ENCODE measurements around the gene FOXL2.

- TF ChIP-seq, protein P1, sequence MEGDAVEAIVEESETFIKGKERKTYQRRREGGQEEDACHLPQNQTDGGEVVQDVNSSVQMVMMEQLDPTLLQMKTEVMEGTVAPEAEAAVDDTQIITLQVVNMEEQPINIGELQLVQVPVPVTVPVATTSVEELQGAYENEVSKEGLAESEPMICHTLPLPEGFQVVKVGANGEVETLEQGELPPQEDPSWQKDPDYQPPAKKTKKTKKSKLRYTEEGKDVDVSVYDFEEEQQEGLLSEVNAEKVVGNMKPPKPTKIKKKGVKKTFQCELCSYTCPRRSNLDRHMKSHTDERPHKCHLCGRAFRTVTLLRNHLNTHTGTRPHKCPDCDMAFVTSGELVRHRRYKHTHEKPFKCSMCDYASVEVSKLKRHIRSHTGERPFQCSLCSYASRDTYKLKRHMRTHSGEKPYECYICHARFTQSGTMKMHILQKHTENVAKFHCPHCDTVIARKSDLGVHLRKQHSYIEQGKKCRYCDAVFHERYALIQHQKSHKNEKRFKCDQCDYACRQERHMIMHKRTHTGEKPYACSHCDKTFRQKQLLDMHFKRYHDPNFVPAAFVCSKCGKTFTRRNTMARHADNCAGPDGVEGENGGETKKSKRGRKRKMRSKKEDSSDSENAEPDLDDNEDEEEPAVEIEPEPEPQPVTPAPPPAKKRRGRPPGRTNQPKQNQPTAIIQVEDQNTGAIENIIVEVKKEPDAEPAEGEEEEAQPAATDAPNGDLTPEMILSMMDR (IDR thresholded peaks at IDR 0.05), result no peak
- TF ChIP-seq POLR2A (IDR thresholded peaks at IDR 0.05), result no peak
Observed at GRCh38 chr3:138933981-138934691, 12.8 kb downstream of the FOXL2 start.

Data from thyroid gland (tissue), 4 donors.